ENCODE results near the gene DACT2.

Gene DACT2

DNA sequence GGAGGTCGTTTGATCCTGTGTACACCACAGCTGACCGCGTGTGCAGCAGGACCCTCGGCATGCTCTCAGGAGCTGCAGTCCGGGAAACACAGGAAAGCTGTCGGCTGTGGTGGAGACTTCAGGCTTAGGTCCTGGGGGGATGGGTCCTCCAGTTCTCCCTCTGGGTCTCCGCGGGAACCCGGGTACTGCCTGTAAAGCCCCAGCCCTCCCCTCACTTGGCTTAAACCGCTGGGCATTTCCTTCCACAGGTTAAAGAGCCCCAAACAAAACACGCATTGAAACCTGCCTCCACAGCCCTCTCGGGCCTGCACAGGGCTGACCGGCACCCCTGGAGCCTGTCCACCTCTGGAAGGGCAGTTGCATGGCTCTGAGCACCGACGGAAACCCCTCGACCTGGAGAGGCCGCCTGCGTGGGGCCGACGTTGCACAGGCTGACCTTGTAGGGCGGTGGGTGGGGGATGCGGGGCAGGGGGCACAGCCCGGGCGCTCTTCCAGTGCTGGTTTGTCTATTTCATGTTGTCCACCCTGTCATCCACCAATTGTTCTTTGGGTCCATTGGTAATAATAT is 59.1 kb downstream of the DACT2 start:
- no peak for ATAC-seq
- TF ChIP-seq ZFP3 (CRISPR knock-in tag; IDR thresholded peaks at IDR 0.05) (no peak), ZNF565 (CRISPR knock-in tag; conservative IDR thresholded peaks at IDR 0.05; ENCODE audit: low read depth) (no peak)

GRCh38 chr6:168258795-168259194 is 60.8 kb downstream of the DACT2 start:
- no peak for ATAC-seq
- TF ChIP-seq CREB5 (CRISPR knock-in tag; IDR thresholded peaks at IDR 0.05; ENCODE audit: low read depth) (no peak), GLIS3 (CRISPR knock-in tag; IDR thresholded peaks at IDR 0.05) (no peak), ZNF70 (CRISPR knock-in tag; IDR thresholded peaks at IDR 0.05) (no peak), ZC3H10 (CRISPR knock-in tag; IDR thresholded peaks at IDR 0.05) (no peak), POU6F1 (CRISPR knock-in tag; IDR thresholded peaks at IDR 0.05; ENCODE audit: borderline replicate concordance, low read depth) (no peak), CSRNP3 (CRISPR knock-in tag; IDR thresholded peaks at IDR 0.05) (no peak), CSDC2 (CRISPR knock-in tag; IDR thresholded peaks at IDR 0.05) (no peak), ZFP3 (CRISPR knock-in tag; IDR thresholded peaks at IDR 0.05) (no peak), ESRRG (CRISPR knock-in tag; IDR thresholded peaks at IDR 0.05) (no peak), ARNTL (CRISPR knock-in tag; IDR thresholded peaks at IDR 0.05; ENCODE audit: borderline replicate concordance, low read depth) (no peak)
- TF ChIP-seq, protein P1, sequence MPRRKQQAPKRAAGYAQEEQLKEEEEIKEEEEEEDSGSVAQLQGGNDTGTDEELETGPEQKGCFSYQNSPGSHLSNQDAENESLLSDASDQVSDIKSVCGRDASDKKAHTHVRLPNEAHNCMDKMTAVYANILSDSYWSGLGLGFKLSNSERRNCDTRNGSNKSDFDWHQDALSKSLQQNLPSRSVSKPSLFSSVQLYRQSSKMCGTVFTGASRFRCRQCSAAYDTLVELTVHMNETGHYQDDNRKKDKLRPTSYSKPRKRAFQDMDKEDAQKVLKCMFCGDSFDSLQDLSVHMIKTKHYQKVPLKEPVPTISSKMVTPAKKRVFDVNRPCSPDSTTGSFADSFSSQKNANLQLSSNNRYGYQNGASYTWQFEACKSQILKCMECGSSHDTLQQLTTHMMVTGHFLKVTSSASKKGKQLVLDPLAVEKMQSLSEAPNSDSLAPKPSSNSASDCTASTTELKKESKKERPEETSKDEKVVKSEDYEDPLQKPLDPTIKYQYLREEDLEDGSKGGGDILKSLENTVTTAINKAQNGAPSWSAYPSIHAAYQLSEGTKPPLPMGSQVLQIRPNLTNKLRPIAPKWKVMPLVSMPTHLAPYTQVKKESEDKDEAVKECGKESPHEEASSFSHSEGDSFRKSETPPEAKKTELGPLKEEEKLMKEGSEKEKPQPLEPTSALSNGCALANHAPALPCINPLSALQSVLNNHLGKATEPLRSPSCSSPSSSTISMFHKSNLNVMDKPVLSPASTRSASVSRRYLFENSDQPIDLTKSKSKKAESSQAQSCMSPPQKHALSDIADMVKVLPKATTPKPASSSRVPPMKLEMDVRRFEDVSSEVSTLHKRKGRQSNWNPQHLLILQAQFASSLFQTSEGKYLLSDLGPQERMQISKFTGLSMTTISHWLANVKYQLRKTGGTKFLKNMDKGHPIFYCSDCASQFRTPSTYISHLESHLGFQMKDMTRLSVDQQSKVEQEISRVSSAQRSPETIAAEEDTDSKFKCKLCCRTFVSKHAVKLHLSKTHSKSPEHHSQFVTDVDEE (CRISPR knock-in tag; IDR thresholded peaks at IDR 0.05) = no peak
- TF ChIP-seq, protein P2, sequence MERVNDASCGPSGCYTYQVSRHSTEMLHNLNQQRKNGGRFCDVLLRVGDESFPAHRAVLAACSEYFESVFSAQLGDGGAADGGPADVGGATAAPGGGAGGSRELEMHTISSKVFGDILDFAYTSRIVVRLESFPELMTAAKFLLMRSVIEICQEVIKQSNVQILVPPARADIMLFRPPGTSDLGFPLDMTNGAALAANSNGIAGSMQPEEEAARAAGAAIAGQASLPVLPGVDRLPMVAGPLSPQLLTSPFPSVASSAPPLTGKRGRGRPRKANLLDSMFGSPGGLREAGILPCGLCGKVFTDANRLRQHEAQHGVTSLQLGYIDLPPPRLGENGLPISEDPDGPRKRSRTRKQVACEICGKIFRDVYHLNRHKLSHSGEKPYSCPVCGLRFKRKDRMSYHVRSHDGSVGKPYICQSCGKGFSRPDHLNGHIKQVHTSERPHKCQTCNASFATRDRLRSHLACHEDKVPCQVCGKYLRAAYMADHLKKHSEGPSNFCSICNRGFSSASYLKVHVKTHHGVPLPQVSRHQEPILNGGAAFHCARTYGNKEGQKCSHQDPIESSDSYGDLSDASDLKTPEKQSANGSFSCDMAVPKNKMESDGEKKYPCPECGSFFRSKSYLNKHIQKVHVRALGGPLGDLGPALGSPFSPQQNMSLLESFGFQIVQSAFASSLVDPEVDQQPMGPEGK (CRISPR knock-in tag; IDR thresholded peaks at IDR 0.05; ENCODE audit: borderline replicate concordance) = no peak

DNA sequence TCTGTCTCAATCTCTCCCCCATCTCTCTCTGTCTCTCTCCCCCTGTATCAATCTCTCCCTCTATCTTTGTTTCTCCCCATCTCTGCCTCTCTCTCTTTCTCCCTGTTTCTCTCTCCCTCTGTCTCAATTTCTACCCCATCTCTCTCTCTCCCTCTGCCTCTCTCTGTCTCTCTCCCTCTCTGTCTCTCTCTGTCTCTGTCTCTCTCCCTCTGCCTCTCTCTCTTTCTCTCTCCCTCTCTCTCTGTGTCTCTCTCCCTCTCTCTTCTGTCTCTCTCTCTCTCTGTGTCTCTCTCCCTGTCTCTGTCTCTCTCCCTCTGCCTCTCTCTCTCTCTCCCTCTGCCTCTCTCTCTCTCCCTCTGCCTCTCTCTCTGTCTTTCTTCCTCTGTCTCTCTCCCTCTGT is 62.6 kb downstream of the DACT2 start:
- no peak for ATAC-seq
- TF ChIP-seq TOX (CRISPR knock-in tag; IDR thresholded peaks at IDR 0.05; ENCODE audit: borderline replicate concordance) (no peak), PPARA (CRISPR knock-in tag; IDR thresholded peaks at IDR 0.05; ENCODE audit: borderline replicate concordance) (no peak), CREB5 (CRISPR knock-in tag; IDR thresholded peaks at IDR 0.05; ENCODE audit: low read depth) (no peak)
